MV-4-11 (cell line): Measurements from ENCODE around the gene INPPL1.

Experiments used
- DNase-seq: peaks from one replicate; lab custom pipeline; 2025; lab: John Stamatoyannopoulos, UW

INPPL1 gene

DNA sequence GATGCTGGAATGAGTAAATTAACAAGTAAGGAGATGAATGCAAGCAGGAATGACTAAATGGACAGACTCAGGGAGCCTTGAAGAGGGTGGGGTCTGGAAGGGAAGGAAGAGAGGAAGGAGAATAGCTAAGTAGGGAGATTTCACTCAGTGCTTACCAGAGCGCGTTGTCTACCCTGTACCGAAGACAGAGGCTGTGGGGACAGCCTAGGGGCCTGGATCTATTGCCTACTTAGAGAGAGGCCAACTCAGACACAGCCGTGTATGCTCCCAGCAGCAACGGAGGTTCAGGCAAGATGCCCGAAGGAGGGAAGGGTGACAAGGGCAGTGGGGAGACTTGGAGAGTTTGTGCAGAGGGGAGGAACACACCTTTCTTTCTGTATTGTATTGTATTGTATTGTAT lies 7.9 kb upstream of the INPPL1 start, which contains the start of gene FOLR2:
Gene FOLR2, plus strand, starts transcription at position 157 of the 400 bp plus-strand sequence. CDS start 1,791 bp downstream, outside the sequence.
- no peak for DNase-seq

DNA sequence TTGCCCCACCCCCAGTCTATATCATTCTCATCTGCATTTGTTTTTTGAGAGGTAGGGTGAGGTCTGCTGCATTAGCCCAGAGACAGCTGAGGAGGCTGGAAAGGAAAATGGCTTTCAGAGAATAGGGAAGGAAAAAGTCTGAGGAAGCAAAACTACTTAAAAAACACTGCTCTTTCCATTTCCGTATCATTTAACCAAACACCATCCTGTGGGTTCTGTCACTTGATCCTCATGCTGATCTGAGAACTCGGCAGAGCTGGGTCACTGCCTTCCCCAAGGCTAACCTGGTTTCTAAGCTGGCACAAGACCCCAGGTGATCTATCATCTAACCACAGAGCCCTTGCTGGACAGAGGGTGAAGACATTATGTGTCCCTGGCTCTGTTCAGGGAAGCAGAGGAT lies 6.7 kb upstream of the INPPL1 start:
- DNase-seq = peak; percentile 82

DNA sequence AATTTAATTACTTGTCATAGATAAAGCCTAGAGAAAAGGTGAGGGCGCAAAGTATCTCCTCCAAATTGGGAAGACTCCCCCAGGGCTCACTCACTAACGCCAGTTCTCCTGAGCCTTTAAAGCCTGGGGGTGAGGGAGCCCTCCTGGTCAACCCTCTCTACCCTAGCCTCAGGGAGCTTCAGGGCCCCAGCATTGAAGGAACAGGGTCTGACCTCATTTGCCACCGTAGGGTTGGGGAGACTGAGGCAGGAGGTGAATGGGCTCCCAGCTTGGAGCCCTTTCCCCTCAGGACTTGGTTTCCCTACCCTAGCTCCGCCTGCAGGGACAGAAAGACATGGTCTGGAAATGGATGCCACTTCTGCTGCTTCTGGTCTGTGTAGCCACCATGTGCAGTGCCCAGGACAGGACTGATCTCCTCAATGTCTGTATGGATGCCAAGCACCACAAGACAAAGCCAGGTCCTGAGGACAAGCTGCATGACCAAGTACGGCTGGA lies 6.3 kb upstream of the INPPL1 start:
- DNase-seq = no peak

DNA sequence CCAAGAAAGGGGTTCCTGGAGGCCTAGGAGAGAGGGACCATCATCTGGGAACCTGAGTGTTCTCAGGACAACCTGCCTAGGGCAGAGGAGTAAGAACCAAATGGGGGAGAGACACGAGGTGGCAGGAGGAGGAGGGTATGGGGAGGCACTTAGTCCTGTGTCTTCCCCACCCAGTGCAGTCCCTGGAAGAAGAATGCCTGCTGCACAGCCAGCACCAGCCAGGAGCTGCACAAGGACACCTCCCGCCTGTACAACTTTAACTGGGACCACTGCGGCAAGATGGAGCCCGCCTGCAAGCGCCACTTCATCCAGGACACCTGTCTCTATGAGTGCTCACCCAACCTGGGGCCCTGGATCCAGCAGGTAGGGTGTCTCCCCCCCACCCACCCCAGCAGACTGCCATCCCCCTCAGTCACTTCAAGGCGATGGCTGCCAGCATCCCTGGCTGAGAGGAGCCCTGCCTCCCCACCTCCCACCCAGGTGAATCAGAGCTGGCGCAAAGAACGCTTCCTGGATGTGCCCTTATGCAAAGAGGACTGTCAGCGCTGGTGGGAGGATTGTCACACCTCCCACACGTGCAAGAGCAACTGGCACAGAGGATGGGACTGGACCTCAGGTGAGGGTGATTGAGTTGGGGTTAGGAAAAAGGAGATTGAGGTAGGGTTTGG lies 3.7 kb upstream of the INPPL1 start:
- no peak for DNase-seq

DNA sequence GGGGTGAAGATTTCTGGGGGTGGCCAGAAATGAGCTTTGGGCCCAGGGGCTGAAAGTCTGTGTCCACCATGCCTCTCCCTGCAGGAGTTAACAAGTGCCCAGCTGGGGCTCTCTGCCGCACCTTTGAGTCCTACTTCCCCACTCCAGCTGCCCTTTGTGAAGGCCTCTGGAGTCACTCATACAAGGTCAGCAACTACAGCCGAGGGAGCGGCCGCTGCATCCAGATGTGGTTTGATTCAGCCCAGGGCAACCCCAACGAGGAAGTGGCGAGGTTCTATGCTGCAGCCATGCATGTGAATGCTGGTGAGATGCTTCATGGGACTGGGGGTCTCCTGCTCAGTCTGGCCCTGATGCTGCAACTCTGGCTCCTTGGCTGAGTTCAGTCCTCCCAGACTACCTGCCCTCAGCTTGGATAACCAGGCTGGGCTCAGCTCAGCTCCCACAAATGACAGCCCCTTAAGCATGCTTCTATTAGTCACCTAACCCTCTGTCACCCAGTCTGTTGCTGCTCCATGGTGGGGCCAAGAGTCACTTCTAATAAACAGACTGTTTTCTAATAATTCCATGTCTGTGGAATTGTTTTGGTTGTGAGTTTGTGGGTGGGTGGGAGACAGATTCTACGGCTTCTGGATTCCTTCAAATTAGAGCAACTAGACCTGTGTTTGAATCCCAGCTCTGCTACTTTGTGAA lies 3.0 kb upstream of the INPPL1 start:
- DNase-seq = peak; percentile 73

DNA sequence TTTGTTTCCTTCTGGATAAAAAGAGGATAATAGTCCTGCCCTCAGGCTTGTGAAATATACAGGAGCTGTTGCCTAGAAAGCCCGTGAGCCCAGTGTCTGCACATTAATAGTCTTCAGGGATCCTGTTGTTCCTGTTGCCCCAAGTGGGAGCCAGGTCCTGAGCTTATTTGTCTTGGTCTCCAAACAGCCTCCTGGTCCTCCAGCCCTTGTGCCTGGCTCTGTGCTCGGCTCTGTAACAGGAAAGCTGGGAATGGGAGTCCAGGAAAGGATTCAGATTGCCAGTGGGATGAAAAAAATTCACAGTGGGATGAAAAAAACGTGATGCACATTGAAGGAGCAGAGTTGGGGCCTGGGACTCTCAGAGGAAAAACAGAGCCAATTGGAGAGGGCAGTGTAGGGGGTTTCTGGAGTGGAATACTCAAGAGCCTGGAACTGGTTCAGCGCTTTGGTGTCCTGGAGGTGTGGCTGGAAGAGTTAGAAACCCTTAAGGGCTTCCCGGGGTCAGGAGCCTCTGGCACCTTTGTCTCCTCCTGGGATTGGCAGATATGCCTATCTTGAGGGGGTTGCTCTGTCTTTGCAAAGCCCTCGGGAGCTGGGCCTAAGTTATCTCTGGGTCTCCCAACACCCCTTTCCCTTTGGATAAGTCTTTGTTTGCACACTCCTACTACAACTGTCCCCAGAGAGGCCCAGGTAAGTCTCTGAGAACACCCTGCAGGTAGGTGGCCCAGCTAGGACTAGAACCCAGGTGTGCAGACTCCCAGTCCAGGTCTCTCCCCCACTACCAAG lies 2.3 kb upstream of the INPPL1 start:
- peak; percentile 37 for DNase-seq

DNA sequence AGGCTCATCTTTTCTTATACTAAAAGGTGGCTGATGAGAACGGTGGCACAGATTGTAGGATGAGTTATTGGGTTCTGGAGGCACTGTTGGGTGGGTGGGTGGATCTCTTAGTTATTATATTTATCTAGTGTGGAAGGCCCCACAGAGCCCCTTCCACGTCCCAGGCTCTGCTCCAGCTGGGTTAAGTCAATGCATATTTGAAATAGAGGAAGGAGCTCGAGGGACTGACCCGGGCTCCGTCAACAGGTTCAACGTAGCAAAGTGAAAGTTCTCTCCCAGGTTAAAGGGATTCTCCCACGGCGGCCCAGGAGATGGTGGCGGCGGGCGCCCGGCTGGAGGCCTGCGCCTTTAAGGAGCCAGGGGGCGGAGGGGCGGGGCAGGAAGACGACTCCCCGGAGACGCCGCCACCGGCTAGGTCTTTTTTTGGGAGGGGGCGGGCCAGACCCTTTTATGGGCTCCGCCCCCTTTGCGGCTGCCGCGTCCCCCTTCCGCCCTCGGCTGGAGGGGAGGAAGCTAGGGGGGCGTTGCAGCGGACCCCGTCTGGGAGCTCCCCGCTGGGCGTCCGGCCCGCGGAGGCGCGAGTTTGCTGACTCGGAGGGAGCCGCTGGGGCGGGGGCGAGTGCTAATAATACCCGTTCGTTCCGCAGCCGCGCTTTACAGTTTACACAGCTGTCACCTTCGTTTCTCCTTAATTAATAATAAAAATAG lies 1.5 kb upstream of the INPPL1 start:
- peak; percentile 93 for DNase-seq

DNA sequence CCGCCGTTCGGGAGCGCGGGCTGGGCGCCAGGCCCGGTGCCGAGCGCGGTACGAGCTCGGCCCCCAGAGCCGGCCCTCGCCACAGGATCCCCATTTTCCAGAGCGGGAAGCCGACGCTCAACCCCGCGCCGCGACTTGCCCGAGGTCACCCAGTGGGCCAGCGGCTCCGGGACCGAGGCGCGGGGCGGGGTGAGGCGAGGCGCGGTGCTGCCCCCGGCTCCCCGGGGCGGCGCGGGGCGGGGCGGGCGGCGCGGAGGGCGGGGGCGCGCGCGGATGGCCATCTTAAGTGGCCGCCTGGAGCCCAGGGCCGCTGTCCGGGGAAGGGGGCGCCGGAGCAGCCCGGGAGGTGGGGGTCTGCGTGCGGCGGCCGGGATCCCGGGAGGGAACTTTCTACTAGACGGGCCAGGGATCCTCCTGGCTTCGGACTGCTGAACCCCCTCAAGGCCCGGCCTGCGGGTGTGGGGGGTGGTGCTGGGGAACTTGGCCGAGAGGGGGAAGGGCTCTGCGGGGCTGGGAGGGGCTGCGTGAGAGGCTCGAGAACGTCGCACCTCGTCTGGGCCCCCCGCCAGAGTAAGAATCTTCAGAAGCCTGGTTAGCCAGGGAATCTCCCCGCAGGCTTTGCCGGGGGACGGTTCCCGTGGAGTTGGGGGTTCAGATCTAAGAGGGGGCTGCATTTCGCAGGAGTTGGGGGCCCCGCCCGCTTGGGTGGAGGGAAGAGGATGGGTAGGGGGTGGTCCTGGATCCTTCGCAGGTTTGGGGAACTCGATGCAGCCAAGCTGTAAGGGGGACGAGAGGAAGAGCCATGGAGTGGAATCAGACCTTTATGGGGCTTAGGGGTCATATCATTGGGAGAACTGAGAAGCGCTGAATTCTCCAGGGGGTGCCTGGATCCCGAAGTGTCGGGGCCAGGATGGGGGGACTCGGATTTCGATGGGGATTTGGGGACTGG lies 678 bp upstream of the INPPL1 start:
- no peak for DNase-seq

DNA sequence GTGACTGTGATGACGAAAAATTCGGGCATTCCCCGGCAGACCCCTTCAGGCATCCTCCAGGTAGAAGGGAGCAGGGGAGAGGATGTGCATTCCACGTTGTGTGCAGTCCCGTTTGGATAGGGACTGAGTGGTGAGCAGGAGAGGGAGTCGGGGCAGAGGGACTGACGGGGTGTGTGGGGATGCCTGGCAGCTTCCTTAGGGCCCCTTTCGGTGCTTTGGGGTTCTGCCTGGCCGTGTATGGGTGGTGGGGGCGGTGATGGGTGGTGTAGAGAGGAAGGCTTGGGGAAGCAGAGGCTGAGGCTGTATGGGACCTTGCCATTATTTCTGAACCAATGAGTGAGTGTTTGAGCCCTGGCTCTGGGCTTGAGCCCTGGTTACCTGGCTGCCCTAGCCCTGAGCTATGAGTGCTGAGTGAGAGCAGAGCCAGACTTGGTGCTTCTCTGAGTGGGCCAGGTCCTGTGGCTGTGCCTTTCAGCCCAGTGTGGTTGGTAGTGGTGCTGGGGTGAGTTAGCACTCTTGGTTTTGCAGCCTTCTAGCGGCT lies 914 bp downstream of the INPPL1 start:
- no peak for DNase-seq

DNA sequence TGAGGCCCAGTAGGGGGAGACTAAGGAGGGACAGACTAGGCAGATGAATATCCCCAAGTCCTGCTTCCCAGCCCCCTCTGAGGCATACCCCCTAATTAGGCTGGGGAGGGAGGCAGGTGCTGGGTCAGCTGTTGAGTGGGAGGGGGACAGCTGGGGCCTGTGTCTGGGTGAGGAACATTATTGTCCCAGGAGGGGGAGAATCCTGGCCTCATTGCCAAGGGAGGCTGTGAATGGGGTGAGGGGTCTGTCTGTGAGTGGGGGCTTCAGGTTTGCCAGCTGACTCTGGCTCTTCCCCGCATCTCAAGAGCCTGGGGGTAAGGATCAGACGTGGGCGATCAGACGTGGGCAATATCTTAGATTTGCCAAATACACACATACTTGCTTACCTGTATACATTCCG lies 2.1 kb downstream of the INPPL1 start:
- no peak for DNase-seq

DNA sequence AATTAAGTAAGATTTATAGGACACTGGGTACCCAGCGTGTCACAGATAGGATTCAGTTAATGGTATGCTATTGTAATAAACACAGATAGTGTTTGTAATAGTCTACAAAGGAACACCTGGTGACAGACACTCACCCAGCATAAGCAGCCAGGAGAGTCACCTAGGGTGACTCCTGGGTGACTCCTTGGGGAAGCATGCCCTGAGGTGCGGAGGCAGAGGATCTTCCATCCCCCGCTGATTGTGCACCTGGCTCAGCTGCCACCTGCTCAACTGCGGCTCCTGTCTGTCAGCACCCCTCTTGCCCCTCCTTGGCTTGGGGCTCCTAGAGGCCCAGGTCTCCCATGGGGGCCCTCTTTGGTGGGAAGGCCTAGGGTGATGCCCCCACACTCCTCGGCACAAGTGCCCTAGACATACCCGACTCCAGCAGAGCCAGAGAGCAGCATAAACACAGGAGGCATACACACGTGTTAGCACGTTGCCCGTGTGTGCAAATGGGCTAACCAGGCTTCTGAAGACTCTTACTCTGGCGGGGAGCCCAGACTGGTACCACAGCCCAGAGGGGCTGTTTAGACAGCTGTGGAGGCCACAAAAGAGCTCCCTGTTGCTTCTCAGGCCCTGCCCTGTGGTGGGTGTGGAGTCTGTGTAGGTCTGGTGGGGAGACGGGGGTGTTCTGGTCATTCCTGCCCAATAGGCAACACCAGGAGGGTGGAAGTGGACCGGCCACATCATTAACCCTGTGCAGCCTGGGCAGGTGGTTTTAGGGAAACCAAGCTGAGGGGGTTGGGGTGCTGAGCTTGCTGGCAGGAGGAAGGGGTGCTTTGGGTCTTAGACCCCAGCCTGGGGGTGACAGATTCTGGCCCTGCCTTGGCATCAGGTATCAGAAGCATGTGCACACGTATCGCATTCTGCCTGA lies 3.0 kb downstream of the INPPL1 start:
- DNase-seq = no peak

DNA sequence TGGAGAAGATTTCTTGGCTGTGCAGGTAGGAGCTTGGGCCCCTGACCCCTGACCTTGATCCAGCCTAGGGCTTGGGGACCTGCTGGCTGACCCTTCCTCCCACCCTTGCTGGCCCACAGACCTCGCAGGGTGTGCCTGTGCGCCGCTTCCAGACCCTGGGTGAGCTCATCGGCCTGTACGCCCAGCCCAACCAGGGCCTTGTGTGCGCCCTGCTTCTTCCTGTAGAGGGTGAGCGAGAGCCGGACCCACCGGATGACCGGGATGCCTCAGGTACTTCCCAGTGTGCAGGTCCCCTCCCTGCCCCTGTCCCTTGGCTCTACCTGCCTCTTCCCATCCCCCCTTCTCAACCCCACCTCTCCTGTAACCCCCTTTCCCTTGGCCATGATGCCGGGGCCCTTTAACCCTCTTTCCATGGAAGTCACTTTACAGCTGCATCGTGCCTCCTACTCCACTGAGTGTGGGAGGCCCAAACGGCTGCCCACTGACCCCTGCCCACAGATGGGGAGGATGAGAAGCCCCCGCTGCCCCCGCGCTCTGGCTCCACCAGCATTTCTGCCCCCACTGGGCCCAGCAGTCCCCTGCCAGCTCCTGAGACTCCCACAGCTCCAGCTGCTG lies 3.8 kb downstream of the INPPL1 start:
- no peak for DNase-seq

DNA sequence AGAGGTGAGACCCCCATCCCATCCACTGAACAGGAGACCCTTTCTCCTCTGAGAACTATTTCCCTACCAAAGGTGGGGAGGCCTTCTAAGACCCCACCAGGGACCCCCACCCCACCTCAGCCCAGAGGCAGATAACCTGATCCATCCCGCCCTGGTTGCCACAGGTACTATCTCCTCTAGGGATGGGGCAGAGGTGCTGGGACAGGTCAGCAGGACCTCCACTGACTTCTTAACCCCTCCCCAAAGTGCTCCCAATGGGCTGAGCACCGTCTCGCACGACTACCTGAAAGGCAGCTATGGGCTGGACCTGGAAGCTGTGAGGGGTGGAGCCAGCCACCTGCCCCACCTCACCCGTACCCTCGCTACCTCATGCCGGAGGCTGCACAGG lies 4.3 kb downstream of the INPPL1 start:
- DNase-seq = no peak

DNA sequence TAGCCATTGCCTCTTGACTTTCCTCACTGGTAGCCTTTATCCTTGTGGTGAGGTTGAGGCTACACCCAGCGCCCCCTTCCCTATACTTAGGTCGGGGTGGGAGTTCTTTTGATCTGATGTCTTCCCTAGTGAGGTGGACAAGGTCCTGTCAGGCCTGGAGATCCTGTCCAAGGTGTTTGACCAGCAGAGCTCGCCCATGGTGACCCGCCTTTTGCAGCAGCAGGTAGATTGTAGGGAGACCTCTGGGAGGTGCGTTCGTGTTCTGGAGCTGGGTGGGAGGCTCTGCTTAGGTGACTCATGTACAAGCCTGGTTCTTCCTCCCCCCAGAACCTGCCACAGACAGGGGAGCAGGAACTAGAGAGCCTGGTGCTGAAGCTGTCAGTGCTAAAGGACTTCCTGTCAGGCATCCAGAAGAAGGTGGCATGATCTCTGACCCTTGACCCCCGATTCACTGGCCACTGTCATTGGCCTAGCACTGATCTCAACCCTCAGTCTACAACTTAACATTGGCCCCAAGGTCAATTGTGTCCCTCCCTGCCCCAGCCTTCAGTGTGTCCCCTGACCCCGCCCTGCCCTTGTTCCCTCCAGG lies 4.9 kb downstream of the INPPL1 start:
- DNase-seq = no peak

DNA sequence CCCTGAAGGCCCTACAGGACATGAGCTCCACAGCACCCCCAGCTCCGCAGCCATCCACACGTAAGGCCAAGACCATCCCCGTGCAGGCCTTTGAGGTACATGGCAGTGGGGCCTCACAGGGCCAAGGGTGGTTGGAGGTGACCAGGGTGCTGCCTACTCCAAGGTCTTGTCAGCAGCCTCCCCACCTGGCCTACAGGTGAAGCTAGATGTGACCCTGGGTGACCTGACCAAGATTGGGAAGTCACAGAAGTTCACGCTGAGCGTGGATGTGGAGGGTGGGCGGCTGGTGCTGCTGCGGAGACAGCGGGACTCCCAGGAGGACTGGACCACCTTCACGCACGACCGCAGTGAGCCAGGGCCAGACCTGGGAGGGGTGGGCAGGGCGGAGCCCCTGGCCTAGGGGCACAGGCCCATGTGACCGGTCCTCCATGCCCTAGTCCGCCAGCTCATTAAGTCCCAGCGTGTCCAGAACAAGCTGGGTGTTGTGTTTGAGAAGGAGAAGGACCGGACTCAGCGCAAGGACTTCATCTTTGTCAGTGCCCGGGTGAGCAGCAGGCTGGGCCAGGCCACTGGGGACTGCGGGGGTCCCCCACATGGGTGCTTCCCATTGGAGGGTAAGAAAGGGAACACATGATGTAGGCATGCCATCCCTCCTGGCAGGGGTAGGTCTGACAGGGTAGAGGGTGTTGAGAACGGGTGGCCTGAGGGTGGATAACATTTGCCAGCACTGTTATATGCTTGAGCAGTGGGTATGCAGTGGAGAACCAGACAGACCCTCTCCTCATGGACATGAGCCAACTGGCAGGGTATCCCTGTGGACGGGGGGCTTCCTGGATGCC lies 5.6 kb downstream of the INPPL1 start:
- DNase-seq = no peak

DNA sequence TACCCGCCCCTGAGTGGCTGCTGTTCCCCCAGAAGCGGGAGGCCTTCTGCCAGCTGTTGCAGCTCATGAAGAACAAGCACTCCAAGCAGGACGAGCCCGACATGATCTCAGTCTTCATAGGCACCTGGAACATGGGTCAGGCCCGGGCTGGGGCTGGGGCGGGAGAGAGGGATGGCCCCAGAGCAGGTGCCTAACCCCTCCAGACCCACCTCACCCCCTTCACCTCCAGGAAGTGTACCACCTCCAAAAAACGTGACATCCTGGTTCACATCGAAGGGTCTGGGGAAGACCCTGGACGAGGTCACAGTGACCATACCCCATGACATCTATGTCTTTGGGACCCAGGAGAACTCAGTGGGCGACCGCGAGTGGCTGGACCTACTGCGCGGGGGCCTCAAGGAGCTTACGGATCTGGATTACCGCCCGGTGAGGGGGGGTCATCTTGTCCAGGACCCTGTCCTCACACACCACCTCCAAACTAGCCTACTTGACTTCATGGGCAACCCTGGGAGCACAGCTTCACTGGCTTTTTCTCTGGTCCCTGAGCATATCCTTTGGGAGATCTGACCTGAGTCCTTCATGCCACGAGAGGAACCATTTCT lies 6.3 kb downstream of the INPPL1 start:
- no peak for DNase-seq
